Activated CD4-positive, alpha-beta memory T cell treated with anti-CD3 and anti-CD28 coated beads for 36 hours (primary cell): Measurements from ENCODE around the gene ACOX1. TPM values are rescaled to one million over a fixed set of nuclear protein-coding genes. Genes with fewer than 3 reads are reported as not detected.
A peak's percentile ranks its signal among the peaks of the same experiment; 100 is the strongest.

Source experiments
- CTCF ChIA-PET: fragments of 350-600 bp; sonication (Branson Sonifier 250); formaldehyde crosslinking; loops from one replicate; lab custom pipeline; 2021; ENCODE audit warnings: antibody characterized with exemption, inconsistent platforms; lab: Charles Lee
- POLR2A ChIA-PET: fragments of 350-600 bp; sonication (Branson Sonifier 250); formaldehyde crosslinking; loops from one replicate; lab custom pipeline; 2021; ENCODE audit warnings: antibody characterized with exemption; lab: Charles Lee
- DNase-seq: peaks from one replicate; pipeline ENCODE4 v3.0.0-alpha.2; 2020
- H3K27ac Mint-ChIP-seq: one replicate; pipeline ENCODE4 v1.8.0; 2021; ENCODE audit warnings: mixed read lengths
- H3K27me3 Mint-ChIP-seq: one replicate; pipeline ENCODE4 v1.8.0; 2021; ENCODE audit warnings: mixed read lengths
- H3K36me3 Mint-ChIP-seq: one replicate; pipeline ENCODE4 v1.8.0; 2021; ENCODE audit warnings: mixed read lengths
- H3K4me1 Mint-ChIP-seq: one replicate; pipeline ENCODE4 v1.8.0; 2021; ENCODE audit warnings: low read depth, mixed read lengths
- H3K4me3 Mint-ChIP-seq: one replicate; pipeline ENCODE4 v1.8.0; 2021; ENCODE audit warnings: mild to moderate bottlenecking, mixed read lengths
- H3K9me3 Mint-ChIP-seq: one replicate; pipeline ENCODE4 v1.8.0; 2021; ENCODE audit warnings: mixed read lengths
- intact Hi-C: fragments of 100-400 bp; cut with micrococcal nuclease; formaldehyde crosslinking; loops from one replicate; pipeline ENCODE4 v1.15.1; 2023
- total RNA-seq, 2 experiments: library from RNA; stranded (reverse); gene quantifications; one replicate each; pipeline ENCODE4 v1.2.3, GENCODE V29; 2021

The ACOX1 gene
- total RNA-seq, 2 experiments from 2014 or later, result 34.0 to 35.1 TPM

DNA sequence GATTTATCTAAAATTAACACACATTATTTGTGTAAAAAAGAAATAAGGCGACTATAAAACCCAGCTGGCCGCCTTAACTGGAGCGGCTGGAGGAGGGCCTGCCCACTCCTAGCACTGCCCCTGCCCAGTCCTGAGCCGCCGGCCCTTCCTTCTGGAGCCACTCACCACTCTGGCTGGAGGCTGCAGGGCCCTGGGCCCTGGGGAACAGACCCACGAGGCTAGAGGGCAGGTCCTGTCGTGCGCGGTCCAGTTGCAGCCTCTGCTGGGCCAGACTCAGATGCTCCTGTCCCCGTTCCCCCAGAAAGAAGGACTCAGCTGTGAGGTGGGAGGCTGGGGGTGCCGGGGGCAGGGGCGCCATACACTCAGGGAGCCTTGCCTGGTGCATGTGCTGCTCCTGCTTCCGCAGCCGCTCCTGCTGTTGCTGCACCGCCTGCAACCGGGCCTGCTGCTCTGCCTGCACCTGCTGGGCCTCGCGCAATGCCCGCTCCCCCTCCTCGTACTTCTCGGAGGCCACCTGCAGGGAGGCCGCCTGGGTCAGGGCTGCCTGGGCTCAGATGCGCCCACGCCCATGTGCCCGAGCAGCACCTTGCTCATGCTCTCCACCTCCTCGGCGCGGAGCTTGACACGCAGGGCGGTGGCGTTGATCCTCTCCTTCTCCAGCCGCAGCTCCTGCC is 65.3 kb downstream of the ACOX1 start:
- POLR2A ChIA-PET, result no interaction called here
- no peaks in the 10 kb centered on the region for H3K27me3 Mint-ChIP-seq
- H3K4me1 Mint-ChIP-seq, result no peaks in the 10 kb centered on the region
- CTCF ChIA-PET, result interaction anchor here (0.6 kb wide), 1 partner anchor 209 kb away, joined by 3 read pairs; no protein-coding TSS in a partner anchor
- no peak for DNase-seq
- H3K36me3 Mint-ChIP-seq, result peaks cover 5% of the 10 kb centered on the region
- H3K4me3 Mint-ChIP-seq, result no peak overlapping the region
- intact Hi-C loops, result no loop called here
- no peak overlapping the region for H3K27ac Mint-ChIP-seq
- H3K9me3 Mint-ChIP-seq, result no peaks in the 10 kb centered on the region

DNA sequence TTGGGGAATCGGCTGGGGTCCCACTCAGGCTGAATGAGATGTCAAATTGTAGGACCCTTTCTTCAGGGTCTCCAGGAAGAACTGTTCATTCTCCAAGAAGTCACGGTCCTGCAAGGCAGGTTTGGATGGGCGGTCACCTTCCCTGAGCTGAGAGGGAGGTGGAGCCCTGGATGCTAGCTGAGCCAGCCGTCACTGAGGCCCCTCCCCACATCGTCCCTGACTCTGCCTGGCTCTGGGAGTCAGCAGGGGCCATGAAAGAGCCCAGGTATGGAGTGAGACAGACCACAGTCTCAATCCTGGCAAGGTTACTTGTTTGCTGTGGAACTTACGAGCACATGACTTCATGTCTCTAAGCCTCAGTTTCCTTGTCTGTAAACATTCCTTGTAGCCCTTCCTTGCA is 68.3 kb downstream of the ACOX1 start:
- Mint-ChIP-seq H3K4me1 (peaks cover 4% of the 10 kb centered on the region), H3K4me3 (no peak overlapping the region), H3K27me3 (no peaks in the 10 kb centered on the region), H3K9me3 (no peaks in the 10 kb centered on the region), H3K36me3 (peaks cover 5% of the 10 kb centered on the region), H3K27ac (no peak overlapping the region)
- intact Hi-C loops, result no loop called here
- no peak for DNase-seq
- POLR2A ChIA-PET, result no interaction called here
- CTCF ChIA-PET, result interaction anchor here (0.9 to 3.0 kb wide), 4 partner anchors 94 to 369 kb away, joined by 3 to 11 read pairs (median 9); no protein-coding TSS in a partner anchor

DNA sequence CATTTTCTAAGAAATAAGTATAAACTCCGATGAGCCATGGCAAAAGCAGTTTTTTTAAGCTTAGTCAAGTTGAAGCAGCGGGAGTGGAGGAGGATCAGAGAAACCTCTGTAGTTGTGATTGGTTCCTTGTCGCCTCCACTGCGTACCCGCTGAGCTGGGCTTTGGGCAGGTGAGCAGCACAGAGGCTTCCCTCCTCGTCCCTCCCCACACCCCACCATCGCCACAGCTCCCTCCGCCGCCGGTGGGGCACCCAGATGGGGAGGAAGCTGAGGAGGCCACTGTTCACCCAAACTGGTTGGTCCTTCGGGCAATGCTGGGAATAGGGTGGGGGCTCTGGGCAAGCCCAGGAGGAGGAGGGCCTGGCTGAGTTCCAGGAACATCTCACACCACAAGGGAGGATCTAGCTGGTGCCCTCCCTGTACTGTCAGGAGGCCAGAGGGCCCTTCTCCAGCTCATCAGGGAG is 69.1 kb downstream of the ACOX1 start:
- no peak overlapping the region for H3K27ac Mint-ChIP-seq
- POLR2A ChIA-PET, result interaction anchor here (0.6 kb wide), 1 partner anchor 188 kb away, joined by 3 read pairs; no protein-coding TSS in a partner anchor
- DNase-seq, result no peak
- H3K36me3 Mint-ChIP-seq, result peaks cover 5% of the 10 kb centered on the region
- no peaks in the 10 kb centered on the region for H3K9me3 Mint-ChIP-seq
- no peaks in the 10 kb centered on the region for H3K27me3 Mint-ChIP-seq
- intact Hi-C loops, result loop anchor here (10.0 kb wide), 1 partner anchor 365 kb away; no protein-coding TSS in a partner anchor
- peaks cover 7% of the 10 kb centered on the region for H3K4me1 Mint-ChIP-seq
- H3K4me3 Mint-ChIP-seq, result no peak overlapping the region
- CTCF ChIA-PET, result interaction anchor here (1.3 to 3.0 kb wide), 4 partner anchors 91 to 370 kb away, joined by 6 to 11 read pairs (median 9); partner anchors contain the start of gene CDK3

DNA sequence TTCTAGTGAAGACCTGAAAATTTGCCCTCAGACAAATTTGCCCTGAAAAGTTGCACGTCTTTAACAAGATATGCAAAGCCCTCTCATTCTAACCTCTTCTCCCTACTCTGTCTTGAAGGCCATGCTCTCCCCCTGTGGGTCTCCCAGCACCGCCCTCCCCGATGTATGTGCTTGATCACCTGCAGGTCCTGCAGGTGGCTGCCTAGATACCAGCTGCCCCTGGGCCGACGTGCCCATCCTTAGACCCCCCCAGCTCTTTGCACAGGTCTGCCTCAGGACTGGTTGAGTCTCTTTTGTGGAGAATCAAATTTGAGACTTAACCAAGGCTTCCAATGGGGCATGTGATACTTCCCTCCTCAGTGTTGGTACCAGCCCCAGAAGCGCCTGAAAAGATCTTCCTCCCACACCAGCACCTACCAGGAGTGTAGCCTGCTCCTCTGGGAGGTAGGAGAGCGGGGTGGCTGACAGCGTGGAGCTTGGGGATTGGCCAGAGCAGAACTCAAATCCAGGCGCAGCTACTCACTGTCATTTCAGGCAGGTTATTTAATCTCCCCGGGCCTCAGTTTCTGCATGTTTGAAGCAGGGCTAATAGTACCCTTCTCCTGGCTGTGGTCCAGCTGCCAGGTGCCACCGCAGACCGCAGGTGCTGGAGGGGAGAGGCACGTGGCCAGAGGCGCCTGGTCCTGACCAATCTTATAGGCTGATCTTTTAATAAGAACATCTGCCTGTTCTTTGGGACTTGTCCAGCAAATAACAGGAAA is 69.7 kb downstream of the ACOX1 start:
- intact Hi-C loops, result loop anchor here (10.0 kb wide), 1 partner anchor 366 kb away; no protein-coding TSS in a partner anchor
- Mint-ChIP-seq H3K36me3 (peaks cover 3% of the 10 kb centered on the region), H3K27ac (no peak overlapping the region), H3K27me3 (no peaks in the 10 kb centered on the region), H3K4me3 (no peak overlapping the region), H3K4me1 (peaks cover 7% of the 10 kb centered on the region), H3K9me3 (no peaks in the 10 kb centered on the region)
- ChIA-PET POLR2A (interaction anchor here (0.6 kb wide), 1 partner anchor 188 kb away, joined by 3 read pairs; no protein-coding TSS in a partner anchor), CTCF (interaction anchor here (1.3 to 3.0 kb wide), 5 partner anchors 48 to 370 kb away, joined by 4 to 11 read pairs (median 7); partner anchors contain the start of gene CDK3)
- DNase-seq, result no peak

DNA sequence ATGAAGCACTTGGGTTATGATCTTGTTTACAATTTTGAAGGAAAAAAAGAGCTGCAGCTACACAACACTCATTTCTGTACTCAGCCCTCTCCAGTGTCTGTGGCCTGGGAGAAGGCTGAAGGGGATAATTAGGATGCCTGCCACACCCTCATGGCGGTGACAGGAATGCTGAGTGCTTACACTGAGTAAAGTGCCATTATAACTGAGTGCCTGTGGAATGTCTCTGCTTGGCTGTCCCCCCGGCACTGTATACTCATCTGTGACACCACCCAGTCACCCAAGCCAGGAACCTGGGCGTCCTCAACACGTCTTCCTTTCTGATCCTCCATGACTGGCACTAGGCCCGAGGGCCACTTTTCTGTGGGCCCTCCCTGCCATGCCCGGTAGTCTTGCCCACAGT is 70.8 kb downstream of the ACOX1 start:
- Mint-ChIP-seq H3K4me1 (peaks cover 14% of the 10 kb centered on the region), H3K36me3 (peaks cover 2% of the 10 kb centered on the region), H3K27ac (no peak overlapping the region), H3K4me3 (no peak overlapping the region), H3K9me3 (no peaks in the 10 kb centered on the region), H3K27me3 (no peaks in the 10 kb centered on the region)
- POLR2A ChIA-PET, result interaction anchor here (1.1 kb wide), 1 partner anchor 50 kb away, joined by 3 read pairs; no protein-coding TSS in a partner anchor
- no peak for DNase-seq
- CTCF ChIA-PET, result interaction anchor here (1.4 to 4.6 kb wide), 4 partner anchors 47 to 371 kb away, joined by 4 to 24 read pairs (median 9); no protein-coding TSS in a partner anchor
- intact Hi-C loops, result loop anchor here (10.0 kb wide), 1 partner anchor 367 kb away; no protein-coding TSS in a partner anchor

DNA sequence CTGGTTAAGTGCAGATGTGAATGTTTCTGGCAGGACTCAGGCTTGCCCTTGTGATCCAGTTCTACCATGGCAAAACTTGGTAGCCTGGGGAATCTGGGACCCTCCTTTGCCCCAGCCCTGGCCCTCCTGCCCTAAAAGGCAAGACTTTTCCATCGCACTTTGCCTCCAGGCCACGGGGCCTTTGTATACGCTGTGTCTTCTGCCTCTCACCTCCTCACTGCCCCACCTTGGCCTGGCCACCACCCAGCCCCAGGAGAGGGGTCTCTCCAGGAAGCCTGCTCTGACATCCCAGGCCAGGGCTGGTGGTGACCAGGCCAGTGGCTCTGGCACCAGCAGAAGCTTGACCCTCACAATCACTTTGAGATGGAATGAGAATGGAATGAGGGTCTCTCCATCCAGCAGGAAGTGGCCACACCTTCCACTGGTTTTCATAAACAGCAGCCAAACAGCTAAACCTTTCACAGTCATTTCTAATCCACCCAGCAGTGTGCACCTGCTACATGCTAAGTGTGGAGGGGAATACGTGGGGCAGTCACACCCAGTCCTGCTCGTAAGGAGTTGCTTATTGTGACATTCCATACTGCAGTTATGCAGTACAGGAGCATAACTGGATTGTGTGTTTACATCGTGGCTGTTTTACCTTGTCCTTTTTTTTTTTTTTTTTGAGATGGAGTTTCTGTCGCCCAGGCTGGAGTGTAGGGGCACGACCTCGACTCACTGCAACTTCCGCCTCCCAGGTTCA is 72.7 kb downstream of the ACOX1 start:
- H3K4me1 Mint-ChIP-seq, result peaks cover 17% of the 10 kb centered on the region
- H3K27me3 Mint-ChIP-seq, result no peaks in the 10 kb centered on the region
- ChIA-PET POLR2A (interaction anchor here (0.6 to 2.6 kb wide), 3 partner anchors 10 to 641 kb away, joined by 4 to 10 read pairs (median 4); partner anchors contain the start of gene TRIM65), CTCF (interaction anchor here (0.6 to 4.6 kb wide), 23 partner anchors 8 to 324 kb away, joined by 3 to 24 read pairs (median 4); partner anchors contain the start of genes ACOX1, CDK3, FBF1 and TEN1)
- DNase-seq, result no peak
- H3K4me3 Mint-ChIP-seq, result peak overlapping the region; percentile 29
- H3K27ac Mint-ChIP-seq, result peak overlapping the region; percentile 38
- intact Hi-C loops, result loop anchor here (10.0 kb wide), 1 partner anchor 368 kb away; no protein-coding TSS in a partner anchor
- H3K9me3 Mint-ChIP-seq, result no peaks in the 10 kb centered on the region
- peaks cover 6% of the 10 kb centered on the region for H3K36me3 Mint-ChIP-seq

DNA sequence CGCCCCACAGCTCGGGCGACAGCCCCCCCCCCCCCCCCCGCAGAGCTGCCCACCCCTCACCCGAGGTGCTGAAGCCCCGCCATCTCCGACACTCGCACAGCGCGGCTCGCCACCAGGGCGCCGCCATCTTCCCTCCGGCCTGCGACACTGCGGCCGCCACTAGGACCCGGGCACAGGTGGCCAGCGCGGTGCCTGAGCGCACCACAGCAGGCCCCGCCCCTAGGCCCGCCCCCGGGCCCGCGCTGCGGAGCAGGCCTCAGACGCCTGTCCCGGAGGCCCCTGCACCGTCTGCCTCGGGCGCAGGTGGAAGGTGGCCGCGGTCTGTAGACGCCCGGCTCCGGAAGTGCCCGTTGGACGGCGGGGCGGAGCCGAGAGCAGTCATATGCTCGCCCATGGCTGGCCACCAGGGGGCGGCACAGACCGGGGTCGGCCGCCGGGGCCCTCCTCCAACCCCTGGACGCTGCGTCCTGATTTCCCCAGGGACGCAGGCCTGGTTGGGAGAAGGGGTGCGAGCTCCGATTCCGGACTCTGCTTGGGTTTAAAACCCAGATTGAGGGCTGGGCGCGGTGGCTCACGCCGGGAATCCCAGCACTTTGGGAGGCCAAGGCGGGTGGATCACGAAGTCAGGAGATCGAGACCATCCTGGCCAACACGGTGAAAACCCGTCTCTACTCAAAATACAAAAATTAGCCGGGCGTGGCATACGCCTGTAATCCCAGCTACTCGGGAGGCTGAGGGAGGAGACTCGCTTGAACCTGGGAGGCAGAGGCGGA is 74.0 kb downstream of the ACOX1 start, which contains the start of gene MRPL38:
MRPL38 (minus strand) TSS at position 136 of the 773 bp plus-strand sequence; CDS start at position 127, 9 bp downstream.
- H3K9me3 Mint-ChIP-seq, result no peaks in the 10 kb centered on the region
- peak within 1 kb of the TSS; percentile 90 for H3K27ac Mint-ChIP-seq
- peak; percentile 97 for DNase-seq
- H3K4me1 Mint-ChIP-seq, result peaks cover 17% of the 10 kb centered on the region
- ChIA-PET CTCF (interaction anchor here (0.6 to 4.6 kb wide), 28 partner anchors 10 to 478 kb away, joined by 3 to 24 read pairs (median 4); partner anchors contain the start of genes ACOX1, CDK3, FBF1 and TEN1), POLR2A (interaction anchor here (0.7 to 2.6 kb wide), 3 partner anchors 8 to 96 kb away, joined by 3 to 10 read pairs (median 3); partner anchors contain the start of genes CDK3 and TRIM65)
- H3K4me3 Mint-ChIP-seq, result peak within 1 kb of the TSS; percentile 99
- H3K27me3 Mint-ChIP-seq, result no peaks in the 10 kb centered on the region
- peaks cover 7% of the 10 kb centered on the region for H3K36me3 Mint-ChIP-seq
- intact Hi-C loops, result loop anchor here (1.0 to 10.0 kb wide), 5 partner anchors 36 to 370 kb away; partner anchors contain the start of genes ACOX1, CDK3, FBF1 and TEN1

DNA sequence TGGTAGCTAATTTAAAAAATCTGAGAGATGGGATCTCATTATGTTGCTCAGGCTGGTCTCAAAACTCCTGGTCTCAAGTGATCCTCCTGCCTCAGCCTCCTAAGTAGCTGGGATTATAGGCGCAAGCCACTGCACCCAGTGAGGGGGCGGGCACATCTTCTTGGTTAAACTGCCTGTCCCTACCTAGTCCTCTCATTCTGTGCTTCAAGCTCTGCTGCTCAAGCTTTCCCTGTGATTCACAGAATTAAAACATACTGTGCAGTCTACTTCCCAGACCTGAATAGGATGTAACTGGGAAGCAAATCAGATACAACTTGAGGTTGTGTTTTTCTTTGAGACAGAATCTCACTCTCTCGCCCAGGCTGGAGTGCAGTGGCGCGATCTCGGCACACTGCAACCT is 76.6 kb downstream of the ACOX1 start:
- ChIA-PET POLR2A (no interaction called here), CTCF (interaction anchor here (0.6 to 2.2 kb wide), 3 partner anchors 12 to 82 kb away, joined by 3 to 7 read pairs (median 3); no protein-coding TSS in a partner anchor)
- H3K27ac Mint-ChIP-seq, result no peak overlapping the region
- intact Hi-C loops, result loop anchor here (10.0 kb wide), 1 partner anchor 372 kb away; no protein-coding TSS in a partner anchor
- no peak for DNase-seq
- peaks cover 20% of the 10 kb centered on the region for H3K4me1 Mint-ChIP-seq
- no peaks in the 10 kb centered on the region for H3K27me3 Mint-ChIP-seq
- H3K36me3 Mint-ChIP-seq, result peaks cover 14% of the 10 kb centered on the region
- H3K9me3 Mint-ChIP-seq, result no peaks in the 10 kb centered on the region
- H3K4me3 Mint-ChIP-seq, result no peak overlapping the region

DNA sequence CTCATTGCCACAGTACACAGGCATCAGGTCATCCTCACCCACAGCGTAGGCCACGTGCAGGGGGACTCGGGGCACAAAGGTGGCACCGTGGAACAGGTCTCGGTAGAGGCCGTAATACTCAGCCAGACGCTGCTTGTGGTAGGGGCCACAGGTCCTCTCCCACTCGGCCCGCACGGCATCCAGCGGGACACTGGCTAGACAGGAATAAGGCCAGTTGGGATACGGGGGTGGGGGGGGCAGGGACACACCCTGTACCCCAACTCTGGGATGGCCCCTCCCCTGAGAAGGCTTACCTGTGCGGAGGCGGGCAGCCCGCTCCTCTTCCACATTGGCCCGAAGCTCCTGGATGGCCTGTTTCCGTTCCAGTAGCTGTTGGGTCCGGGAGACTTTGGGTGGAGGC is 77.2 kb downstream of the ACOX1 start:
- no peak for DNase-seq
- intact Hi-C loops, result loop anchor here (10.0 kb wide), 1 partner anchor 373 kb away; no protein-coding TSS in a partner anchor
- Mint-ChIP-seq H3K4me1 (peaks cover 22% of the 10 kb centered on the region), H3K36me3 (peaks cover 14% of the 10 kb centered on the region), H3K27me3 (no peaks in the 10 kb centered on the region), H3K9me3 (no peaks in the 10 kb centered on the region), H3K4me3 (no peak overlapping the region), H3K27ac (no peak overlapping the region)
- ChIA-PET POLR2A (no interaction called here), CTCF (no interaction called here)
